Measurements from ENCODE around the gene TAS2R50. TPM values are rescaled to one million over a fixed set of nuclear protein-coding genes. Genes with fewer than 3 reads are reported as not detected.

The TAS2R50 gene
- total and polyA plus RNA-seq, 10 of the 15 experiments (the other 5 are each of a cell fraction or from before 2014, with no cell fraction given), result 0.33 to 3.2 (median 1.6) TPM; not detected in 5

DNA sequence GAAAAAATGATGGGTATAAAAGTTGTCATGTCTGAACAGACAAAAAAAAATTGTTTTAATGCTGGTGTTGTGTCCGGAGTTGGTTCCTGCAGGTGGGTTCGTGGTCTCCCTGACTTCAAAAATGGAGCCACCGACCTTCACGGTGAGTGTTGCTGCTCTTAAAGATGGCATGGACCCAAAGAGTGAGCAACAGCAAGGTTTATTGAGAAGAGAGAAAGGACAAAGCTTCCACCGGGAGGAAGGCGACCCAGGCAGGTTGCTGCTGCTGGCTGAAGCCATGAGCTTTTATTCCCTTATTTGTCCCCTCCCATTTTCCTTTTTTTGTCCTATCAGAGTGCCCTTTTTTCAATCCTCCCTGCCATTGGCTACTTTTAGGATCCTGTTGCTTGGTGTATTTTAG, 44.6 kb upstream of the TAS2R50 start, which contains the start of gene TAS2R31:
Gene TAS2R31, minus strand, starts transcription at position 101 of the 400 bp plus-strand sequence. Its CDS starts 72 bp downstream, at position 29.
- intact Hi-C loops (cut with micrococcal nuclease; ENCODE audit: unreplicated experiment) (no loop called here), in situ Hi-C loops (cut with MboI) (no loop called here)
- H3K36me3 ChIP-seq (ENCODE audit: control insufficient read depth in 2 of 2, insufficient read depth in 2 of 2, low read length in 1 of 2), result no peaks in the 10 kb centered on the region; a peak in 2 of 4 replicates
- H3K4me2 ChIP-seq (ENCODE audit: control insufficient read depth, insufficient read depth), result no peak within 1 kb of the TSS
- no peak within 1 kb of the TSS for H3K9ac ChIP-seq (ENCODE audit: control insufficient read depth, insufficient read depth, low read length)
- H2AFZ ChIP-seq (ENCODE audit: control insufficient read depth, low read depth, low read length), result no peak within 1 kb of the TSS
- no TSS peak for BruUV-seq (replicated peaks)
- POLR2A ChIA-PET, result no interaction called here
- FAIRE-seq, result no peak
- no peak for DNase-seq (ENCODE audit: low read depth, low spot score)
- no peaks in the 10 kb centered on the region for H3K27me3 ChIP-seq (replicated peaks in 1 of 2; ENCODE audit: control insufficient read depth in 2 of 2, insufficient read depth in 2 of 2, low read length in 1 of 2)
- no peaks in the 10 kb centered on the region for H3K79me2 ChIP-seq (ENCODE audit: control insufficient read depth, insufficient read depth, low read length)
- no peaks in the 10 kb centered on the region; the same call in 1 of the 3 replicates for H3K9me3 ChIP-seq (replicated peaks; ENCODE audit: control insufficient read depth, insufficient read depth, low read length)
- H3K27ac ChIP-seq (ENCODE audit: control insufficient read depth, insufficient read depth), result no peak within 1 kb of the TSS
- RAD21 ChIA-PET (ENCODE audit: unreplicated experiment), result no interaction called here
- TF ChIP-seq RB1 (IDR thresholded peaks at IDR 0.05; ENCODE audit: borderline replicate concordance), result no peak
- no peak for TF ChIP-seq KAT2A (conservative IDR thresholded peaks at IDR 0.05; ENCODE audit: control insufficient read depth, low read depth, low read length)
- TF ChIP-seq KDM1A (IDR thresholded peaks at IDR 0.05; ENCODE audit: borderline replicate concordance), result no peak
- SMC1A ChIA-PET (ENCODE audit: uncharacterized antibody, unreplicated experiment), result no interaction called here
- H3K4me3 ChIP-seq, result no peak within 1 kb of the TSS
- H3K4me1 ChIP-seq (ENCODE audit: control insufficient read depth, insufficient read depth, low read length), result no peaks in the 10 kb centered on the region
- CTCF ChIA-PET, result no interaction called here
- WGBS (ENCODE audit: insufficient coverage, insufficient replicate concordance, low lambda C conversion rate, missing lambda C conversion rate), result 99% methylated on average over 6 of the region's 6 CpGs
- H4K20me1 ChIP-seq (ENCODE audit: control insufficient read depth, insufficient read depth), result no peaks in the 10 kb centered on the region
- no peak for ATAC-seq

DNA sequence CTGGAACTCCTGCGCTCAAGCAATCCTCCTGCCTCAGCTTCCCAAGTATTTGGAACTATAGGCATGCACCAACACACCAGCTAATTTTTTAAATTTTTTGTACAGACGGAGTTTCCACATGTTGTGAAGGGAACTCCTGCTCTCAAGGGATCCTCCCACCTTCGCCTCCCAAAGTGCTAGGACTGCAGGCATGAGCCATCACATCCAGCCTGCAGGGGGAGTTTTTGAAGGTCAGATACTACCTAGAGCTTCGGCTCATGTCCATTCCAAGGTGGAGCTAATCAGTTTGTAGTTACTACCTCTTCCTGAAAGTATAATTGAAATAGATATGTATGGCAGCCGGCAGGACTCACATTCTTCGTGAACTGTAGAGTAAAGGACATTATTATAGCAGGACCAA, 39.4 kb upstream of the TAS2R50 start:
- Histone ChIP-seq H3K36me3 (ENCODE audit: control insufficient read depth in 2 of 2, insufficient read depth in 2 of 2, low read length in 1 of 2) (no peaks in the 10 kb centered on the region; a peak in 2 of 4 replicates), H2AFZ (ENCODE audit: control insufficient read depth, low read depth, low read length) (no peak overlapping the region), H3K4me2 (ENCODE audit: control insufficient read depth, insufficient read depth) (no peak overlapping the region), H4K20me1 (ENCODE audit: control insufficient read depth, insufficient read depth) (no peaks in the 10 kb centered on the region), H3K4me1 (ENCODE audit: control insufficient read depth, insufficient read depth, low read length) (no peaks in the 10 kb centered on the region), H3K27me3 (replicated peaks in 1 of 2; ENCODE audit: control insufficient read depth in 2 of 2, insufficient read depth in 2 of 2, low read length in 1 of 2) (no peaks in the 10 kb centered on the region), H3K27ac (ENCODE audit: control insufficient read depth, insufficient read depth) (no peak overlapping the region), H3K79me2 (ENCODE audit: control insufficient read depth, insufficient read depth, low read length) (no peaks in the 10 kb centered on the region), H3K4me3 (no peak overlapping the region), H3K9ac (ENCODE audit: control insufficient read depth, insufficient read depth, low read length) (no peak overlapping the region), H3K9me3 (replicated peaks; ENCODE audit: control insufficient read depth, insufficient read depth, low read length) (no peaks in the 10 kb centered on the region; the same call in 1 of the 3 replicates)
- intact Hi-C loops (cut with micrococcal nuclease; ENCODE audit: unreplicated experiment), result no loop called here
- no peak for FAIRE-seq
- TF ChIP-seq TBL1XR1 (IDR thresholded peaks at IDR 0.05; ENCODE audit: low read depth, low read length) (no peak), JUNB (IDR thresholded peaks at IDR 0.05) (no peak), CBX3 (IDR thresholded peaks at IDR 0.05; ENCODE audit: borderline replicate concordance, low read depth) (no peak), YBX1 (IDR thresholded peaks at IDR 0.05) (no peak), LARP7 (IDR thresholded peaks at IDR 0.05) (no peak), SUPT20H (IDR thresholded peaks at IDR 0.05; ENCODE audit: borderline replicate concordance, control insufficient read depth, low read depth, low read length) (no peak)
- TF ChIP-seq, protein P1, sequence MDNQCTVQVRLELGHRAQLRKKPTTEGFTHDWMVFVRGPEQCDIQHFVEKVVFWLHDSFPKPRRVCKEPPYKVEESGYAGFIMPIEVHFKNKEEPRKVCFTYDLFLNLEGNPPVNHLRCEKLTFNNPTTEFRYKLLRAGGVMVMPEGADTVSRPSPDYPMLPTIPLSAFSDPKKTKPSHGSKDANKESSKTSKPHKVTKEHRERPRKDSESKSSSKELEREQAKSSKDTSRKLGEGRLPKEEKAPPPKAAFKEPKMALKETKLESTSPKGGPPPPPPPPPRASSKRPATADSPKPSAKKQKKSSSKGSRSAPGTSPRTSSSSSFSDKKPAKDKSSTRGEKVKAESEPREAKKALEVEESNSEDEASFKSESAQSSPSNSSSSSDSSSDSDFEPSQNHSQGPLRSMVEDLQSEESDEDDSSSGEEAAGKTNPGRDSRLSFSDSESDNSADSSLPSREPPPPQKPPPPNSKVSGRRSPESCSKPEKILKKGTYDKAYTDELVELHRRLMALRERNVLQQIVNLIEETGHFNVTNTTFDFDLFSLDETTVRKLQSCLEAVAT (IDR thresholded peaks at IDR 0.05), result no peak
- no peak for ATAC-seq
- WGBS (ENCODE audit: insufficient coverage, insufficient replicate concordance, low lambda C conversion rate, missing lambda C conversion rate), result 99% methylated on average over 6 of the region's 6 CpGs
- ChIA-PET RAD21 (ENCODE audit: unreplicated experiment) (no interaction called here), CTCF (interaction anchor here (0.6 kb wide), 1 partner anchor 169 kb away, joined by 3 read pairs; no protein-coding TSS in a partner anchor), SMC1A (ENCODE audit: uncharacterized antibody, unreplicated experiment) (no interaction called here), POLR2A (no interaction called here)
- BruUV-seq (replicated peaks), result no TSS peak
- no peak for DNase-seq (ENCODE audit: low read depth, low spot score)
- in situ Hi-C loops (cut with MboI), result no loop called here

All from GM12878 (cell line).